Activated CD4-positive, alpha-beta T cell treated with anti-CD3 and anti-CD28 coated beads for 4 hours (primary cell): ENCODE data around the gene UBA3.
A peak's percentile ranks its signal among the peaks of the same experiment; 100 is the strongest.

ENCODE experiments used
- DNase-seq, 2 donors: peaks; one replicate each; pipeline ENCODE4 v3.0.0-alpha.2; 2020

UBA3 gene

DNA sequence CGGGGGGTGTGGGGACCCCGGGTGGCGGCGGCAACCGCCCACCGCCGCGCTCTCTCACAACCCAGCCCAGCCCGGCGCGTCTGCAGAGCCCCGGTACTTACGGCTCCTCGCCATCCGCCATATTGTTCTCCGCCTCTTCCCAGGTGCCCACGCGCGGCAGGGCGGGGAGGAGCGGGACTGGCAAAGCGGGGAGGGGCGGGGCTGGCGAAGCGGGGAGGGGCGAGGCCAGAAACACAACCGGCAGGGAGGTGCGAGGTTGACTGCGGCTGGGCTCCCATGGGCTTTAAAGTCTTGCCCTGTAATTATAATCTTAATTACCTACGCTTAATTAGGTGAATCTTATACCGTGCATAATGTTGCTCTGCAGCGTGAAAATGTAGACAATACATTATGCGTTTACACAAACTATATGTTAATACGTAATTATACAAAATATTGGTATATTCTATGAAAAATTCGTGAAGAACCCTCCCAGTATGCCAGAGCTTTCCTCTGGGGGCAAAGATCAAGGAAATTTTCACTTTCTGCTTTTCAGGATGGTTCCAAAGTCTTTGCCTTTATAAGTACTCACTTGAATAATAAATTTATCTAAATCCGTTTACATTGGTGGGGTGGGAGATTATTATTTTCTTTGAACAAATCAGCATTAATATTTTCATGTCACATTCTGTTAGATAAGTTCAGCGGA is at the start of gene UBA3:
UBA3 (minus strand) TSS at position 133 of the 688 bp plus-strand sequence; CDS start at position 121, 12 bp downstream.
- DNase-seq, result peak; percentile 93 to 94

DNA sequence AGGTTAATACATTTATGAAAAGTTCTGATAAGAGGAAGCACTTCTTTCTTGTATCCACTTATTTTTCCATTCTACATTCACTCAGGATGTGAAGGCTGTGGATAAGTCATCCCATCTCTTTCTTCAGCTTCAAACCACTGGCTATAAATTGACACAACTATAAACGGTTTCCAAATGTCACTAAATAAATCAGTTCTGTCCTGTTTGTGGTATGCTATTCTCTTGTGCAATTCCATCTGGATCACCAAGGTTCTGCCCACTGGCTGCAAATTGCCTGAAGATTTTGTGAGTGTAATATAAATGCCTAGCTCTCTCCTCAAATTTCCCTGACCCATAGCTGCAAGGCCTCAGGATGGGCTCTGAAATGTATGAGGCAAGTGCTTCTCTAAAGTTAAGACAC is 49.4 kb upstream of the UBA3 start:
- DNase-seq, result no peak

DNA sequence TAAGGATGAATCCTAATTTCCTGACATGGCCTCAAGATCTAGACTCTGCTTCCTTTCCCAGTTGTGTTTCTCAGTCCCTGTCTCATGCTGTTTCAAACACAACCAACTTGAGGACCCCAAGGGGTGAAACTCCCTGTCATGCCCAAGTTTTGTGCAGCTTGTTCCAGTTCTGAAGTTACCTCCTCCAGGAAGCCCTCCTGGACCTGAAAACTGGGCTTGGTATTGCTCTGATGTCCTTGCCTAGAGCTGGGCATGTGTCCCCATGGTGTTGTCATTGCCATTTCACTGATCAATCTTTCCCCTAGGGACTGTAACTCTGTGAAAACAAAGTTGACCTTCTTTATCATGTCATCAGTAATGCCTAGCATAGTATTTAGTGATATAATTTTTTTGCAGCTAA is 48.3 kb upstream of the UBA3 start:
- DNase-seq, result no peak

DNA sequence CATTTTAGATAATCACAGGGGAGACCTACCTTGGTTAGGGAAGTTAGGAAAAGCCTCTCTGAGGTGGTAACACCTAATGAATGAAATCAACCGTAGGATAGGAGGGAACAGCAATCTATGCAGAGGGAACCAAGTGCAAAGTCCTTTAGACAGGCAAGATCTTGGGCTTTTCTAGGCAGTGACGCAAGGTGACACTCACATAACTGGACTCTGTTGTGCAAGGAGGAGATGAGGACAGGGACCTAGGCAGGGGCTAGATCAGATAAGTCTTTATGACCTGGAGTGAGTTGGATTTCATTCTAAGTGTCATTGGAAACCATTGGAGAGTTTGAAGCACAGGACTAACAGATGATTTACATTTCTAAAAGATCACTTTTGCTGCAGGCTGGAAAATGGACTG is 46.8 kb upstream of the UBA3 start:
- DNase-seq, result no peak

DNA sequence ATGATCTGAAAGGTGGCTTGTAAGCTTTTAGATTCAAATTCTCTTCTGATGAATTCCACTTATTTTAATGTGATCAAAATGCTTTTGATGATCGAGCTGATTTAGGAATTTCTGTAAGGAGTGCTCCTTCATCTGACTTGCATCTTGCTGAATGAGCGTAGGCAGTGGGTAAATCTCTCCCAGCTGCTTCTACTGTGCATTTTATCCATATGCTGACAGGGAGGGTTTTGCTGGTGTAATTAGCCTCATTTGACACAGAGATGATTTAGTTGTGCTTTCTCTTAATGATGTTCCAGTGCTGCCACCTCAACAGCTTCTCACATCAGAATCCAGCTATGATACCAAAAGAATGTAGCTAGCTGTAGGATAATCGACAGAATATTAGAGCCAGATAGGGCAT is 46.1 kb upstream of the UBA3 start:
- DNase-seq, result no peak

DNA sequence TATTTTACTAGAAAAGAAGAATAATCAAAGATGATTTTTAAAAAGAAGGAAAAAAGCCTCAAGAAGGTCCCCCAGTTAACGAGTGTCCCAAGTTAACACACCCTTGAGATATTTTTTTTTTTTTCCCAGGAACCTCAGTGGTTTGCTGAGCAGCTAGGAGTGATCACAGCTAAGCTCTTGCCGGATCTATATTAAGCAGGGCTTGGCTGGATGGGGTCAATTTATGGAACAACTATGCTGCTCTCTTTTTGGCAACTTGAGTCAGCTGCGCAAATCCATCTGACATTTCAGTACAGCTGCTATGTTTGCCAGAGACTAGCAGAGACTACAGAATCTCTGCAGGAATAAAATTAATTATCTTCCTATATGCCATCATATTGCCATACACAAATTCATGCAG is 42.2 kb upstream of the UBA3 start, which contains the start of gene LMOD3:
LMOD3 (minus strand) TSS at position 193 of the 400 bp plus-strand sequence. CDS start 209 bp downstream, outside the sequence.
- DNase-seq, result no peak

DNA sequence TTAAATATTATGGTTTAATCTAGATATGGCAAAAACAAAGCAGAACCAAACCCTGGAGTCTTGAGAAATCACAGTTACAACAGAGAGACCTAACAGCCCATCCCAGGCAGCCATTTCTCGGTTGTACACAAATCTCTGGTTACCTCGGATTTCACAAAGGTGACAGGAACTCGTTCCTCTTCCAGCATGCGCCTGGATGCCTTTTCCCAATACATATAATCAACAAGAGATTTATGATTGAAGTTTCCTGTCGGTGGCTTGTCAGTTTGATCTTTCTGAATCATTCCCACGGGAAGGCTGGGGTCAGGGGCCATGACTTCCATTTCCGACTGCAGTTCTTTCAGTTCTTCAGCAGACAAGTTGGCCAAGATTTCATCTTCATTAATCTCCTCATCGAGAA is 41.8 kb upstream of the UBA3 start:
- no peak for DNase-seq

DNA sequence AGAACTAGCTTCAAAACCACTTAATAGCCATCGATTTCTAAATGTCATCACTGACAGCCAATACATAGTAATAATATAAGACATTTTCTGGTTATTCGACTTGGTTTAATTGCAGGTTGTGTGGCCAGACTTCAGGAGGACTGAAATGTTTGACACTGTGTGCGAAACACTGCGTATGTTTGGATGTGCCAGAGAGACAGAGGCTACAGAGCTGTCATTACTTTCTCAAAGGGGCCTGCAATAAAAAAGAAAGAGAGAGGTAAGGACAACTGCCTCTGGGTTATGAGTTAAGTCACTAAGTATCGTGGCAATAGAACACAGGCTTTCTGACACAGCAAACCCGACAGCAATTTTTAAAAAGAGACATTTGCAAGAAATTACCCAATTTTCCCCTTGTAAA is 41.3 kb upstream of the UBA3 start:
- no peak for DNase-seq

DNA sequence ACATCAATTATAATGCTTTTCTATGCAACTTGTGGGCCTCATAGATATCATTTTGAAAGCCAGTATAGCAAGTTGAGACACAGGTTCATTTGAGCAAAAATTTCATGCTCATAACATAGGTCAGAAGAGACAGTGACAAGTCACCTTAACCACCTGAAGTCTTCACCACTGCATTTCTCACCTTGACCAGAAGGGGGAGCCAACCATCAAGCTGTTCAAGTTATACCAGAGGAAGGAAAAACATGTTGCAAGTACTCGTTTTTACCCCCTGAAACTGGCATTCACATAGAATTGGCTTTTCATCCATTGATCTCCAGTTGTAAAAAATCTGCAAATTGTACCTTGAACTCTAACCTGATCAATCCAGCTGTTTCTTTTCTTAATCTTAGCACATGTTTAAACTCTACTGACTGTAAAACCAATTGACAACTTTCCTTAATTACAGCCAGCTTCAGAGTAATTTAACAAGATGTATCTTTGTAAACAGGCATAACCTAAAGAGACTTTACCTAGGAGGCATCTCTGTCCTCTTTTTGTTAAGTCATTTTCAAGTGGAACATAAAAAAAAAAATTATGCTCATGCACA is 40.8 kb upstream of the UBA3 start:
- DNase-seq, result peak; percentile 68 to 87

DNA sequence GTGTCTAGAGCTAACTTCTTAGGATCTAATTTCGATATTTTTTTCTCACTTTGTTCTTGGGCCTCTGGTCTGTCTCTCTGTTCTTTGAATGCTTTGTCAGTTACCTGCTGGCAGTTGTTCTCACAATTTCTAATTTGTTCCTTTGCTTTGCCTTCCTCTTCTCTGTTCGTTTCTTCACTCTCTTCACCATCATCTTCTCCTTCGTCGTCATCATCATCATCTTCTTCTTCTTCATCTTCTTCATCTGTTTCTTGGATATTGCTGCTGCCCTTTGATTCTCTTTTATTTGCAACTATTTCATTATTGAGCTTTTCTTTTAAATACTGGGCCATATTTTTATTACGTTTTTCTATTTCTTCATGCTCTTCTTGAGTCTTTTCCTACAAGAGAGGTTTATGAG is 39.5 kb upstream of the UBA3 start:
- DNase-seq, result no peak

DNA sequence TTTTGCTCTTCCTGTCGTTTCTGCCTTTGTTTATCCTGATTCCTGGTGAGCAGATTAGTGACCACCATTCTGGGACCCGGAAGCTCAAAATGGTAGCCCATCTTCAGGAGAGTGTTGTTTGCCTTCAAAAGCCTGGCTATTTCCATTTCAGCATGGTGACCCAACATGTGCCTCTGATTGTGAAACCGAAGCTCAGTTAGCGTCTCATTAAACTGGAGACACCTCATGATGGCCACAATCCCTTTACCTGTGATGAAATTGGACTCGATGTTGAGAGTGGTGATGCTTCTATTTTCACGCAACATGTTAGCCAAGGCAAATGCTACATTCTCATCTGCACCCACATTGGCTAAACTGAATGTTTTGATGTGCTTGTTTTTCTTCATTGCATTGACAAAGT is 39.0 kb upstream of the UBA3 start:
- no peak for DNase-seq

DNA sequence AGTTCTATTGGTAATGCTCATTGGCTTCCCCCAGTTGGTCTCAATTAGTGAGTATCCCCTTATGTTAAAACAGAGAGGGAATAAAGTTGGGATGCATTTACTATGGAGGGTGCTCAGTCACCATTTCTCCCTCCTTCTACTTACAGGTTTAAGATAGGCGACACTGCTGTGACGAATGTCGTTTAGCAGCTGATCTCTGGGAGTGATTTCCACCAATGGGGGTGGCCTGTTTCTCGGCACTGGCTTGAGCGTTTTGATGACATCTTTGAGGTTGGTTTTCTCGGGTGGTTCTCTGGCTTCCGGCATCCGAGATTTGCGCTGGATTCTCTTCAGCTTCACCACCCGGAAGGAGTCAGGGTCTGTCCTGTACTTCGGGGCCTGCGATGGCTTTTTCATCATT is 38.4 kb upstream of the UBA3 start:
- no peak for DNase-seq

DNA sequence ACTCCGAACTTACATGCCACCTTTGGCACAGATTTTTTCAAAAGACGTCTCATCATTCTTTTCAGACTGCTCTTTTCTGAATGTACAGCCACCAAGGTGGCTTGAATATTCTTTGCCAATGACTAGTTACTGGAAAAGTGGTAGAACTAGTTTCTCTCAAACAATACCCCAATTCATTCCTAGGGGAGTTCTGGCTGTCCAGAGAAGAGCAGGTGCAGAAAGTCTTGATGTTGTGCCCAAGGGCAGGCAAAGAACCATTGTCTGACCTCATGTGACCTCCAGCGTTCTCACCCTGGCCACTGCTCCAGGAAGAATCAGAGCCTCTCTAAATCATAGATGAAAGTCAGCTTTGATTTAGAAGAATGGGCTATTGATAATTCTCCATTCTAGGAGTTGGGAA is 36.7 kb upstream of the UBA3 start:
- no peak for DNase-seq

DNA sequence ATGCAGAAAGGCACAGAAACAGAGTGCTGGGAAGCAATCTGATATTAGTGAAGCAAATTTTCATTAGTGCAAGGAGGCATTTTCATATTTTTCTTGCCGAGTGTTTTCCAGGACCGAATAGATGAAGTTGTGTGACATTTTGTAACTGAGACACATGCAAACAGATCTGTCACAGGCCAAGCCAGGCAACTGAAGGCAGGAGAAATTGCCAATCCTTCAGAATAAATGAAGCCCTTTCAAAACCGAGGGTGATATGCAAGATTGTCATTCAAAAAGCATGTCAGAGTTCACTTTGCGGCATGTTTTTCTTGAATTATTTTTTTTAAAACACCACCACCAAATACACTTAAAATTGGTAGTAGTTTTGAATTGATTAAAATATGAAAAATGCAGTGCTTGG is 36.0 kb upstream of the UBA3 start:
- no peak for DNase-seq

DNA sequence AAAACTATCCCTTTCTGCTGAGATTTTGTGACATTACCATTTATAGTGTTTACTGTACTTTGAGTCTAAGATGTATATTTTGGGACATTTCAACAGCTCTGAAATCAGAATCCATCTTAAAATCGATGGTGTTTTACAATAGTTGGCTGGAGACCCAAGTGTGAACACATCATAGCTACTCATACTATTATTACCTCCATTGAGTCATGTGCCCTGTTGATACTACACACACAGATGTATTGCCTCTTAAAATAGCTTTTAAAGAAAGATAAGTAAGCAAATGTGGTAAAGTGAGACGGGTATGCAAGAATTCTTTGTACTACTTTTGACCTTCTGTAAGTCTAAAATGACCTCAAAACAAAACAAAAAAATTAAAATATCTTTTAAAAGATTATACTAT is 35.6 kb upstream of the UBA3 start:
- DNase-seq, result no peak

DNA sequence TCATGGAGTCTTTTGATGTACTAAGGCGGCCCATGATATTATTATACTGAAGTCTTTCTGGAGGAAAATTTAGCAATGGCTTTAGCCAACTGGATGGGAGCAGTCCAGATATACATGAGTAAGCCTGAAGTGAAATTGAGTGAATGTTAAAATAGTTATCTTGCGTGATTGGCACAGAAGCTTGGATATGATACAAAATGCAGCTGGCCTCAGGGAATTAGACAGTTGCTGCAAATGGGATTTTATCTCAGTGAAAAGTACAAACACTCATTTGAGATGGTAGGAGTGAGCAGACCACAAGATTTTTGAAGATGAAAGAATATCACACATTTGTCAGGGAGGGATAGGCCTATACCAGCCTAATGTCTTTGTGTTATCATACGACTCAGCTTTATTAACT is 33.4 kb upstream of the UBA3 start:
- no peak for DNase-seq

DNA sequence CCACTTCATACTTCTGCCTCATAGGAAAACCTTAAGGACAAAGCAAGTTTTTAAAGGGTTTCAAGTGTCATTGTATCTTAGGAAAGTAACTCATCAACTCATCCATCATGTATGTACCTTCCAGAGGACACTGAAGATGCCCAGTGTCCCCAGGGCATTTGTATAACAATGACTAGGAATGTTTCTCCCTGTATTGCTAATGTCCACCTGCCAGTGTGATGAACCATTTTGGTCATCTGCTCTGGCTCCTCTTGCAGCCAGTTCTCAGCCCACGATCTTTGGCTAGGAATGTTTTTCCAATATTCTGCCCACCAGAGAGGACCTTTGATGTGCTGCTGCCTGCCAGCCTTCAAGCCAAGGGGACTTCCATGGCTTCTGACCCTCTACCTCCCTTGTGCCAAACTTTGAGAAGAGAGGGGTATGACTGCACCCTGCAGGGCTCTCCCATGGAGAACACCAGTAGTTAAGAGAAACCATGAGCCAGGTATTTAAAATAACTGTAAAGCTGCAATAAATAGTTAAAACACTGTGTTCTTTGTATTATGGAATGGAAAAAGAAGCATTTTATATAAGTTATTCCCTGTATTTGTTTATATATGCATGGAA is 30.9 kb upstream of the UBA3 start:
- DNase-seq, result no peak

DNA sequence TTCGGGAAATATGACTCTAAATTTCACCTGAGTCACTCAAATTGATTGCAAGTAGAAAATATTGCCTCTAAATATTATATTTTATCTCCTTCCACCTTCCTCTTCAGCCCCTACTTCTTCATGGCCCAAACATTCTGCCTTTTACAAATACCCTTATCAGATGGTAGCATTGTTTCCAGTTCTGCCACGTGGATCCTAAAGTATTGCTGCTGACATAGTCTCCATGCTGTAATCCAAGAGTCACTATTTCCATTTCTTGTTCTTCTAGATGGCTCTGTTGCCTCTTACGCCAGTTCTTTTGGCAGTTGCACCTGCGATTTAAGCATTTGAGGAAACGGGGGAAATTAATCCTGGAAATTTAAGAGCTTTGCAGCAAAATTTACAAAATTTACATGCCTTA is 28.6 kb upstream of the UBA3 start:
- no peak for DNase-seq

DNA sequence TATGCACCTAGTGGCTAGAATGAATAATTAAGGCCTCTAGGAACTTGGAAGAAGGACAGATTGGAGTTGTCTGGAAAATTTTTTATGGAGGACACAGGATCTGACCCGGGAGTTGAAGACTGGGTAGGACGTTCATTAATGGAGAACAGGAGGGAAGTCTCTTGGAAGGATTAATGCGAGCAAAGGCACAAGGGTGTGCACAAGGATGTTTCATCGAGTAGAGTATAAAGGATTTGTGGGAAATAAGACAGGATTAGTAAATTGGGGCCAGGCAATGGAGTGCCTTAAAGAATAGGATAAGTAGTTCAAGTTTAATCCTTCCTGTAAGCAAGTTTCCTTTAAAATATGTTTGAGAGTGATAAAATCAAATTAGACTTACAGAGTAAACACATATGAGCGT is 27.7 kb upstream of the UBA3 start:
- no peak for DNase-seq

DNA sequence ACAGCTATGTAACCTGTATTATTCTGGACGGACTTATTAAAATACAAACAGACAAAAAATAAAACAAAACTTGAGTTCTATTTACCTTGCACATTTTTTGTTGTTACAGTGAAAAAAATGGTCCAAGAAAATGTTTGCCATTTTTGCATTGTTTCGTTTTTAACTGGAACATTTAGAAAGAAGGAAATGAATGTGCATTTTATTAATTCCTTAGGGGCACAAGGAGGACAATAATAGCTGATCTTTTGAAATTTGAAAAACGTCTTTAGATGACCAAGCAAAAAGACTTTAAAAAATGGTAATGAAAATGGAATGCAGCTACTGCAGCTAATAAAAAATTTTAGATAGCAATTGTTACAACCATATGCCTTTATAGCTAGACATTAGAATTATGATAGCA is 25.2 kb upstream of the UBA3 start:
- DNase-seq, result no peak

DNA sequence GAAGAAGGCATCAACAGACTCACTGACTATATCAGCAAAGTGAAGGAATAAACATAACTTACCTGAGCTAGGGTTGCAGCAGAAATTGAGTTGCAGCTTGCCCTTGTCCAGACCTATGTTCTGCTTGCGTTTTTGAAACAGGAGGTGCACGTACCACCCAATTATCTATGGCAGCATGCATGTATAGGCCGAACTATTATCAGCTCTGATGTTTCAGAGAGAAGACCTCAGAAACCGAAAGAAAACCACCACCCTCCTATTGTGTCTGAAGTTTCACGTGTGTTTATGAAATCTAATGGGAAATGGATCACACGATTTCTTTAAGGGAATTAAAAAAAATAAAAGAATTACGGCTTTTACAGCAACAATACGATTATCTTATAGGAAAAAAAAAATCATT is 24.4 kb upstream of the UBA3 start:
- DNase-seq, result no peak

DNA sequence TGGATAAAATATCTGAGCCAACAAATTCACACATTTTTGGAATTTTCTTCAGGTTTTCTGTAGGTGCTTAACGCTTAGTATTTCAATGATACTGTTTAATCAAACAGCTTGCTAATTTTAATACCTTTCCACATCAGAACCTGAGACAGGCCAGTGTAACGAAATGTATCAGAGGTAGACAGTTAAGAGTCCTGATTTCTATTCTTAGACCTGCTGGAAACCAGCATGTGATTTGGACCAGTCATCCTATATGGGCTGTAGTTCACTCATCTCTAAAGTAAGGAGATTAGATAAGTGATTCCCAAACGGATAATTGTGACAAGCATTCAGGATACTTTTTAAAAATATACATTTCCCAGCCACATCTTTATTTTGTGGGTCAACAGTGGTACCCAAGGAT is 23.0 kb upstream of the UBA3 start:
- no peak for DNase-seq

DNA sequence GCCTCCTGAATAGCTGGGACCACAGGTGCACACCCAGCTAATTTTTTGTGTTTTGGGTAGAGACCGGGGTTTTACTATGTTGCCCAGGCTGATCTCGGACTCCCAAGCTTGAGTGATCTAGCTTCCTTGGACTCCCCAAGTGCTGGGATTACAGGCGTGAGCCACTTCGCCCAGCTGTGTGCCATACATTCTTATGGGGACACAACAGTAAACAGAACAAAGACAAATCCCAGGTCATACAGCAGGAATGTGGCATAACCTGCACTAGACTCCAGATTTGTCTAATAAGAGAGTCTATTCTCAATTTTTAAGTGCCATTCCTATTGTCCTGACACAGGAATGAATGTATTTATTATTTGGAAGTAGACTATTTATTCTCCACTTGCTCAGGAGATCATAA is 22.2 kb upstream of the UBA3 start:
- DNase-seq, result no peak

DNA sequence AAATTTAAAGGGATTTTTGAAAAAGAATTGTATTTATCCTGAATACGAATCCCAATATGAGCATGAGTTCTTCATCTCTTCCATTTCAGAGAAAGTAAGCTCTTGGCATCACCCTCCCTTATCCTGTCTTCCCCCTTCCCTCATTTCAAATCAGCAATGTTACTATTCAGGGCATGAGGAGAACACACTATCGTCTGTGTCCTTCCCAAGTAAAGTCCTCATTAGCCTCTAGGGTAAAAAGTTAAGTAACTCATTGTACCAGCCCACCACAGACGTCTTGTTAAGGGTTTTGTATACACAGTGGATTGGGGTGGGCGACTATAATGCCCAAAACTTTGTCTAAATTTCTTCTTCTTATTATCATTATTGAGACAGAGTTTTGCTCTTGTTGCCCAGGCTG is 19.4 kb upstream of the UBA3 start:
- no peak for DNase-seq
